ENCODE results near the gene SYNE1. TPM values are rescaled to one million over a fixed set of nuclear protein-coding genes. Genes with fewer than 3 reads are reported as not detected.
A peak's percentile ranks its signal among the peaks of the same experiment; 100 is the strongest.

SYNE1 gene
- total RNA-seq, 1 donor: 101 TPM

- no peak for TF ChIP-seq CTCF (IDR thresholded peaks at IDR 0.05; ENCODE audit: insufficient read depth, low read depth, low read length)
- DNase-seq (ENCODE audit: low read depth): no peak
- H3K4me3 ChIP-seq (ENCODE audit: low read depth, low read length): no peak overlapping the region
Observed at GRCh38 chr6:152387091-152387490, 250.1 kb downstream of the SYNE1 start.

- no peak overlapping the region for H3K4me3 ChIP-seq (ENCODE audit: low read depth, low read length)
- no peak for TF ChIP-seq CTCF (IDR thresholded peaks at IDR 0.05; ENCODE audit: insufficient read depth, low read depth, low read length)
- no peak for DNase-seq (ENCODE audit: low read depth)
Observed at GRCh38 chr6:152386131-152386530, 251.0 kb downstream of the SYNE1 start.

GRCh38 chr6:152380993-152381898, 255.9 kb downstream of the SYNE1 start:
- peak; percentile 95 for DNase-seq (ENCODE audit: low read depth)
- H3K4me3 ChIP-seq (ENCODE audit: low read depth, low read length): peak overlapping the region; percentile 65
- no peak for TF ChIP-seq CTCF (IDR thresholded peaks at IDR 0.05; ENCODE audit: insufficient read depth, low read depth, low read length)

GRCh38 chr6:152380351-152380767, 256.8 kb downstream of the SYNE1 start:
- peak overlapping the region; percentile 65 for H3K4me3 ChIP-seq (ENCODE audit: low read depth, low read length)
- TF ChIP-seq CTCF (IDR thresholded peaks at IDR 0.05; ENCODE audit: insufficient read depth, low read depth, low read length): no peak
- DNase-seq (ENCODE audit: low read depth): peak; percentile 91

- no peak for DNase-seq (ENCODE audit: low read depth)
- no peak for TF ChIP-seq CTCF (IDR thresholded peaks at IDR 0.05; ENCODE audit: insufficient read depth, low read depth, low read length)
- peak overlapping the region; percentile 65 for H3K4me3 ChIP-seq (ENCODE audit: low read depth, low read length)
Observed at GRCh38 chr6:152379423-152379822, 257.7 kb downstream of the SYNE1 start.

- H3K4me3 ChIP-seq (ENCODE audit: low read depth, low read length): no peak overlapping the region
- TF ChIP-seq CTCF (IDR thresholded peaks at IDR 0.05; ENCODE audit: insufficient read depth, low read depth, low read length): no peak
- peak; percentile 39 for DNase-seq (ENCODE audit: low read depth)
Observed at GRCh38 chr6:152378169-152378568, 259.0 kb downstream of the SYNE1 start.

Data from fibroblast of villous mesenchyme (primary cell).